HCT116 (cell line): ENCODE measurements around the gene METTL6. TPM values are rescaled to one million over a fixed set of nuclear protein-coding genes. Genes with fewer than 3 reads are reported as not detected.

ENCODE experiments used
- ATAC-seq: fragments of 200-7000 bp; cut with Tn5 transposase; 2 replicates; pipeline ENCODE4 v1.9.1; 2020; ENCODE audit warnings: mild to moderate bottlenecking, moderate library complexity
- BruUV-seq: library from RNA; stranded (reverse); fragments of 400-500 nt; replicated peaks from 2 replicates; lab custom pipeline; 2021; lab: Mats Ljungman, UMichigan
- CTCF ChIA-PET: fragments of 300-600 bp; sonication (Branson Sonifier 250); formaldehyde crosslinking; loops from one replicate; lab custom pipeline; 2021; ENCODE audit warnings: antibody characterized with exemption; lab: Charles Lee
- POLR2A ChIA-PET: fragments of 300-600, 350-600 bp; sonication (Branson Sonifier 250); formaldehyde crosslinking; loops from one replicate; lab custom pipeline; 2021; ENCODE audit warnings: antibody characterized with exemption; lab: Charles Lee
- RAD21 ChIA-PET, 2 experiments: fragments of 300-600 bp; sonication (Branson Sonifier 250); formaldehyde crosslinking; loops; one replicate each; lab custom pipeline; 2023; ENCODE audit warnings: low total read pairs in 2 of 2; ENCODE audit not compliant: uncharacterized antibody in 2 of 2, unreplicated experiment in 2 of 2, low non-redundant PET in 1 of 2; lab: Charles Lee
- DNase-seq: peaks from one replicate; pipeline ENCODE4 v3.0.0-alpha.2; 2010; ENCODE audit warnings: low read depth, low spot score
- H2AFZ ChIP-seq: fragments of 200-600 bp; shearing (Covaris generic), sonication (generic); 2 replicates; pipeline ENCODE4 v1.6.1; 2017; ENCODE audit warnings: low read depth, mixed run types, mixed read lengths, antibody characterized with exemption, low read length; ENCODE audit not compliant: poor library complexity, severe bottlenecking
- H3K27ac ChIP-seq: 2 replicates; pipeline ENCODE4 v1.5.1; 2012; ENCODE audit warnings: low read depth, low read length
- H3K27me3 ChIP-seq: fragments of 200-600 bp; sonication (generic); 2 replicates; pipeline ENCODE4 v1.6.1; 2016; ENCODE audit warnings: mixed run types, low read length, mixed read lengths; ENCODE audit not compliant: insufficient read depth
- H3K36me3 ChIP-seq, 2 experiments: fragments of 200-500 bp in 1 of 2; fragments of 200-600 bp in 1 of 2; sonication (Bioruptor generic) in 1 of 2; sonication (generic) in 1 of 2; 2 replicates each; pipeline versions ENCODE4 v1.5.1 to v1.6.1; 2014 to 2016; ENCODE audit warnings: low read length in 2 of 2, inconsistent platforms in 1 of 2, mixed read lengths in 1 of 2, mixed run types in 1 of 2; ENCODE audit not compliant: insufficient read depth in 2 of 2, control insufficient read depth in 1 of 2
- H3K4me1 ChIP-seq, 2 experiments: fragments of 200-600 bp in 1 of 2; sonication (generic) in 1 of 2; 2 replicates each; pipeline versions ENCODE4 v1.5.1 to v1.6.1; 2012 to 2017; ENCODE audit warnings: low read length in 2 of 2, inconsistent platforms in 1 of 2, mild to moderate bottlenecking in 1 of 2, mixed read lengths in 1 of 2, mixed run types in 1 of 2, moderate library complexity in 1 of 2; ENCODE audit not compliant: insufficient read depth in 2 of 2, control insufficient read depth in 1 of 2
- H3K4me2 ChIP-seq: fragments of 200-600 bp; sonication (generic); 2 replicates; pipeline ENCODE4 v1.6.1; 2017; ENCODE audit warnings: mixed run types, low read length, mixed read lengths
- H3K4me3 ChIP-seq, 2 experiments: fragments of 200-600 bp in 1 of 2; sonication (generic) in 1 of 2; replicated peaks in 1 of 2; 2 replicates each; pipeline ENCODE4 v1.5.1; 2011 to 2016; ENCODE audit warnings: low read length in 2 of 2, control low read depth in 1 of 2, low read depth in 1 of 2, mild to moderate bottlenecking in 1 of 2, mixed read lengths in 1 of 2, mixed run types in 1 of 2
- H3K79me2 ChIP-seq: fragments of 200-600 bp; sonication (generic); 2 replicates; pipeline ENCODE4 v1.6.1; 2017; ENCODE audit warnings: mild to moderate bottlenecking, mixed run types, low read length, moderate library complexity, mixed read lengths; ENCODE audit not compliant: insufficient read depth
- H3K9ac ChIP-seq: fragments of 200-600 bp; sonication (generic); 2 replicates; pipeline ENCODE4 v1.6.1; 2016; ENCODE audit warnings: low read length, mixed read lengths
- H3K9me2 ChIP-seq: fragments of 200-600 bp; sonication (generic), shearing (Covaris generic); 2 replicates; pipeline ENCODE4 v1.6.1; 2017; ENCODE audit warnings: mixed run types, mild to moderate bottlenecking, moderate library complexity; ENCODE audit not compliant: insufficient read depth
- H3K9me3 ChIP-seq, 2 experiments: fragments of 200-500 bp in 1 of 2; fragments of 200-600 bp in 1 of 2; sonication (Bioruptor generic) in 1 of 2; sonication (generic) in 1 of 2; 2 replicates each; pipeline ENCODE4 v1.6.1; 2014 to 2017; ENCODE audit warnings: low read length in 2 of 2, mixed read lengths in 2 of 2, inconsistent platforms in 1 of 2, low read depth in 1 of 2, mild to moderate bottlenecking in 1 of 2, mixed run types in 1 of 2, moderate library complexity in 1 of 2; ENCODE audit not compliant: control insufficient read depth in 1 of 2, insufficient read depth in 1 of 2
- H4K20me1 ChIP-seq: fragments of 200-600 bp; sonication (generic), shearing (Covaris generic); 2 replicates; pipeline ENCODE4 v1.6.1; 2017; ENCODE audit warnings: mixed run types, mild to moderate bottlenecking, moderate library complexity; ENCODE audit not compliant: insufficient read depth
- ATF3 ChIP-seq: IDR thresholded peaks from 2 replicates; pipeline ENCODE4 v1.6.1; 2012
- CBX3 ChIP-seq: IDR thresholded peaks from 2 replicates; pipeline ENCODE4 v1.6.1; 2012; ENCODE audit warnings: low read depth
- CEBPB ChIP-seq: IDR thresholded peaks from 2 replicates; pipeline ENCODE4 v1.6.1; 2012; ENCODE audit warnings: low read depth
- EGR1 ChIP-seq: IDR thresholded peaks from 2 replicates; pipeline ENCODE4 v1.6.1; 2012; ENCODE audit warnings: low read depth
- ELF1 ChIP-seq: IDR thresholded peaks from 2 replicates; pipeline ENCODE4 v1.6.1; 2012; ENCODE audit warnings: low read depth, borderline replicate concordance
- EZH2 ChIP-seq: fragments of 200-600 bp; sonication (generic); IDR thresholded peaks from 2 replicates; pipeline ENCODE4 v1.6.1; 2017; ENCODE audit warnings: antibody characterized with exemption, mixed run types
- EZH2phosphoT487 ChIP-seq: fragments of 200-600 bp; IDR thresholded peaks from 2 replicates; pipeline ENCODE4 v1.6.1; 2018; ENCODE audit warnings: antibody characterized with exemption, borderline replicate concordance
- JUND ChIP-seq: IDR thresholded peaks from 2 replicates; pipeline ENCODE4 v1.6.1; 2012
- POLR2AphosphoS5 ChIP-seq: IDR thresholded peaks from 2 replicates; pipeline ENCODE4 v1.6.1; 2011; ENCODE audit warnings: mild to moderate bottlenecking, low read depth, low read length, moderate library complexity
- SIN3A ChIP-seq: IDR thresholded peaks from 2 replicates; pipeline ENCODE4 v1.6.1; 2012; ENCODE audit warnings: low read depth
- SP1 ChIP-seq: IDR thresholded peaks from 2 replicates; pipeline ENCODE4 v1.6.1; 2012; ENCODE audit warnings: low read depth
- SRF ChIP-seq: IDR thresholded peaks from 2 replicates; pipeline ENCODE4 v1.6.1; 2012; ENCODE audit warnings: low read depth
- intact Hi-C: fragments of 100-400 bp; cut with micrococcal nuclease; formaldehyde crosslinking; loops from 2 replicates; pipeline ENCODE4 v1.10.0; 2022
- total RNA-seq: library from RNA; stranded (reverse); gene quantifications from one replicate; pipeline ENCODE4 v1.2.1, GENCODE V29; 2021; ENCODE audit not compliant: unreplicated experiment
- TF ChIP-seq, protein P1 (sequence below): IDR thresholded peaks from 2 replicates; pipeline ENCODE4 v1.6.1; 2012; ENCODE audit warnings: low read depth

The METTL6 gene
- total RNA-seq, 1 experiment from 2014 or later: 14.7 TPM

DNA sequence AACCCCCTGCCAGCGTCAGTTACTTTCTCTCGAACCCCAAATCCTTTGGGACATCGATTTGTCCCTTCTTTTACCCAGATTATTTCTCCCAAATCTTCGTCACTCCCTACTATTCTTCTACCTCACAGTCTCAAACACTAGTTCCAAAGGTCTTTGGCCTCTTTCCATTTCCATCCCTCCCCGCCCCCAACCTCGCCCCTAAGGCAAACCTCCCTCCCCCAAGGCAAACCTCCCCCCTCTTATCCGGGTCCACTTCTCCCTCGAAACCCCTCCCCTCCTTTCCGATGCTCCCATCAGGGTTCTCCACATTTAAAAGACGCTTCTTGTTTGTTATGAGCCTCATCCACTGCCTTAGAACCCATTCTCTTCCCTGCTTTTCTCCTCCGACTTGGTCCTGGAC lies 637 bp upstream of the METTL6 start:
- RAD21 ChIA-PET: no interaction called here
- H3K9ac ChIP-seq: peak overlapping the region; percentile 86
- peak overlapping the region; percentile 77 for H3K27ac ChIP-seq
- ATAC-seq (peak; percentile 14; the same call in 1 of the 2 replicates), DNase-seq (no peak)
- POLR2A ChIA-PET: no interaction called here
- H3K4me3 ChIP-seq: peak overlapping the region; percentile 99
- H3K79me2 ChIP-seq: peaks cover 74% of the 10 kb centered on the region
- BruUV-seq: no TSS peak
- no peaks in the 10 kb centered on the region for H3K27me3 ChIP-seq
- peaks cover 12 to 14% of the 10 kb centered on the region in 2 experiments for H3K36me3 ChIP-seq
- intact Hi-C loops: no loop called here
- H4K20me1 ChIP-seq: no peaks in the 10 kb centered on the region
- H3K4me2 ChIP-seq: peak overlapping the region; percentile 88
- peaks cover 13 to 16% of the 10 kb centered on the region in 2 experiments for H3K4me1 ChIP-seq
- H2AFZ ChIP-seq: no peak overlapping the region
- no peak for TF ChIP-seq EZH2phosphoT487
- TF ChIP-seq ATF3: no peak
- TF ChIP-seq SIN3A: no peak
- TF ChIP-seq ELF1: no peak
- no peak for TF ChIP-seq SP1
- TF ChIP-seq EZH2: no peak
- TF ChIP-seq, protein P1, sequence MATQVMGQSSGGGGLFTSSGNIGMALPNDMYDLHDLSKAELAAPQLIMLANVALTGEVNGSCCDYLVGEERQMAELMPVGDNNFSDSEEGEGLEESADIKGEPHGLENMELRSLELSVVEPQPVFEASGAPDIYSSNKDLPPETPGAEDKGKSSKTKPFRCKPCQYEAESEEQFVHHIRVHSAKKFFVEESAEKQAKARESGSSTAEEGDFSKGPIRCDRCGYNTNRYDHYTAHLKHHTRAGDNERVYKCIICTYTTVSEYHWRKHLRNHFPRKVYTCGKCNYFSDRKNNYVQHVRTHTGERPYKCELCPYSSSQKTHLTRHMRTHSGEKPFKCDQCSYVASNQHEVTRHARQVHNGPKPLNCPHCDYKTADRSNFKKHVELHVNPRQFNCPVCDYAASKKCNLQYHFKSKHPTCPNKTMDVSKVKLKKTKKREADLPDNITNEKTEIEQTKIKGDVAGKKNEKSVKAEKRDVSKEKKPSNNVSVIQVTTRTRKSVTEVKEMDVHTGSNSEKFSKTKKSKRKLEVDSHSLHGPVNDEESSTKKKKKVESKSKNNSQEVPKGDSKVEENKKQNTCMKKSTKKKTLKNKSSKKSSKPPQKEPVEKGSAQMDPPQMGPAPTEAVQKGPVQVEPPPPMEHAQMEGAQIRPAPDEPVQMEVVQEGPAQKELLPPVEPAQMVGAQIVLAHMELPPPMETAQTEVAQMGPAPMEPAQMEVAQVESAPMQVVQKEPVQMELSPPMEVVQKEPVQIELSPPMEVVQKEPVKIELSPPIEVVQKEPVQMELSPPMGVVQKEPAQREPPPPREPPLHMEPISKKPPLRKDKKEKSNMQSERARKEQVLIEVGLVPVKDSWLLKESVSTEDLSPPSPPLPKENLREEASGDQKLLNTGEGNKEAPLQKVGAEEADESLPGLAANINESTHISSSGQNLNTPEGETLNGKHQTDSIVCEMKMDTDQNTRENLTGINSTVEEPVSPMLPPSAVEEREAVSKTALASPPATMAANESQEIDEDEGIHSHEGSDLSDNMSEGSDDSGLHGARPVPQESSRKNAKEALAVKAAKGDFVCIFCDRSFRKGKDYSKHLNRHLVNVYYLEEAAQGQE: no peak
- no peak for TF ChIP-seq EGR1
- TF ChIP-seq CBX3: no peak
- TF ChIP-seq JUND: no peak
- no peak for TF ChIP-seq CEBPB
- TF ChIP-seq POLR2AphosphoS5: no peak
- TF ChIP-seq SRF: no peak
- no peaks in the 10 kb centered on the region for H3K9me2 ChIP-seq
- H3K9me3 ChIP-seq: no peaks in the 10 kb centered on the region
- CTCF ChIA-PET: no interaction called here
